SU-DHL-6 (cell line): ENCODE results near the gene PPFIA2.

Source experiments
- CTCF ChIP-seq: fragments of 200-600 bp; sonication (generic); IDR thresholded peaks from one replicate; pipeline ENCODE4 v1.5.1; 2017; ENCODE audit warnings: antibody characterized with exemption, mild to moderate bottlenecking, low read length, moderate library complexity; ENCODE audit not compliant: insufficient read depth, poor library complexity, severe bottlenecking
- EZH2phosphoT487 ChIP-seq: fragments of 200-600 bp; sonication (generic), shearing (Covaris generic); conservative IDR thresholded peaks from 2 replicates; pipeline ENCODE4 v1.6.1; 2018; ENCODE audit warnings: mild to moderate bottlenecking, antibody characterized with exemption, low read length, moderate library complexity, mixed read lengths

- TF ChIP-seq CTCF (no peak), EZH2phosphoT487 (no peak)
These were observed 259.3 kb downstream of the PPFIA2 start for GRCh38 chr12:81499809-81500208.
